Gastrocnemius medialis (tissue), 4 donors: ENCODE measurements around the gene GGA1.

Experiments
- POLR2A ChIP-seq, 2 donors: fragments of 450-650 bp; IDR thresholded peaks; one replicate each; pipeline ENCODE4 v1.6.1; 2017; ENCODE audit warnings: antibody characterized with exemption in 2 of 2, mild to moderate bottlenecking in 2 of 2, moderate library complexity in 2 of 2
- TF ChIP-seq, protein P1 (sequence below), 5 experiments: fragments of 450-650 bp in 3 of 5; fragments of 200-600 bp in 2 of 5; sonication (generic) in 2 of 5; IDR thresholded peaks in 4 of 5; conservative IDR thresholded peaks in 1 of 5; 1 replicate in 4 of 5; 2 replicates in 1 of 5; pipeline ENCODE4 v1.5.1; 2016 to 2019; ENCODE audit warnings: antibody characterized with exemption in 5 of 5, mild to moderate bottlenecking in 3 of 5, moderate library complexity in 3 of 5

DNA sequence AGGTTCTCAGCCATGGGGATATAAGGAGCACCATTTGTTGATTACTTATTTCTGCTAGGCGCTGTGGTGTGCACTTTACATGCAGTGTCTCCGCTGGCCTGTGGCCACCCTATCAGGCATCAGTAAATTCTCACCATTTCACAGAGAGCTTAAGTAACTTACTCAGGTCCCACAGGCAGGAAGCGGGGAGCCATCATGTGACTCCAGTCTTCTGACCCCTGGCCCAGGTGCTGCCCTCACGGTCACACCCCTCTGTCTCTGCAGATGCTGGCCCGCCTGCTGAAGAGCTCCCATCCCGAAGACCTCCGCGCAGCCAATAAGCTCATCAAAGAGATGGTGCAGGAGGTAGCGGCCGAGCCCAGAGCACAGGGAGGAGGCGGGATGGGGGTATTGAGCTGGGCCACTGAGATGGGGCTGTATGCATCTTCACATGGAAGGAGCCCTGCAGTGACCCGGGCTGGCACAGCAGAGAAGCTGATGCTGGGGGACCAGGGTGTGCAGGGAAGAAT lies 12.8 kb downstream of the GGA1 start:
- TF ChIP-seq, protein P1, sequence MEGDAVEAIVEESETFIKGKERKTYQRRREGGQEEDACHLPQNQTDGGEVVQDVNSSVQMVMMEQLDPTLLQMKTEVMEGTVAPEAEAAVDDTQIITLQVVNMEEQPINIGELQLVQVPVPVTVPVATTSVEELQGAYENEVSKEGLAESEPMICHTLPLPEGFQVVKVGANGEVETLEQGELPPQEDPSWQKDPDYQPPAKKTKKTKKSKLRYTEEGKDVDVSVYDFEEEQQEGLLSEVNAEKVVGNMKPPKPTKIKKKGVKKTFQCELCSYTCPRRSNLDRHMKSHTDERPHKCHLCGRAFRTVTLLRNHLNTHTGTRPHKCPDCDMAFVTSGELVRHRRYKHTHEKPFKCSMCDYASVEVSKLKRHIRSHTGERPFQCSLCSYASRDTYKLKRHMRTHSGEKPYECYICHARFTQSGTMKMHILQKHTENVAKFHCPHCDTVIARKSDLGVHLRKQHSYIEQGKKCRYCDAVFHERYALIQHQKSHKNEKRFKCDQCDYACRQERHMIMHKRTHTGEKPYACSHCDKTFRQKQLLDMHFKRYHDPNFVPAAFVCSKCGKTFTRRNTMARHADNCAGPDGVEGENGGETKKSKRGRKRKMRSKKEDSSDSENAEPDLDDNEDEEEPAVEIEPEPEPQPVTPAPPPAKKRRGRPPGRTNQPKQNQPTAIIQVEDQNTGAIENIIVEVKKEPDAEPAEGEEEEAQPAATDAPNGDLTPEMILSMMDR (IDR thresholded peaks at IDR 0.05 in 4 of 5, conservative IDR thresholded peaks at IDR 0.05 in 1 of 5), result no peak
- no peak for TF ChIP-seq POLR2A (IDR thresholded peaks at IDR 0.05)
